Activated T-helper 2 cell treated with anti-CD3 and anti-CD28 coated beads, Interferon-gamma antibody, Interleukin-2, Interleukin-4, amounts not matched to agents 10 μg/mL and 5 μg/mL and 100 μg/mL, durations not matched to agents 14 hours and 24 hours and 36 hours (primary cell): ENCODE measurements around the gene BBS1. TPM values are rescaled to one million over a fixed set of nuclear protein-coding genes. Genes with fewer than 3 reads are reported as not detected.
"Not testable (repeated sequence)": the region's sequence is repeated elsewhere in the genome, so short reads cannot be mapped to it uniquely, and the experiment has no call there.

ENCODE experiments used
- DNase-seq: peaks from one replicate; pipeline ENCODE4 v3.0.0; 2021; ENCODE audit warnings: low spot score
- H3K27ac Mint-ChIP-seq: one replicate; pipeline ENCODE4 v1.8.0; 2021; ENCODE audit warnings: mixed read lengths
- H3K27me3 Mint-ChIP-seq: one replicate; pipeline ENCODE4 v1.8.0; 2021; ENCODE audit warnings: low read depth, mixed read lengths
- H3K36me3 Mint-ChIP-seq: one replicate; pipeline ENCODE4 v1.8.0; 2021; ENCODE audit warnings: low read depth, mixed read lengths
- H3K4me1 Mint-ChIP-seq: one replicate; pipeline ENCODE4 v1.8.0; 2021; ENCODE audit warnings: low read depth, mixed read lengths
- H3K4me3 Mint-ChIP-seq: one replicate; pipeline ENCODE4 v1.8.0; 2021; ENCODE audit warnings: low read depth, mild to moderate bottlenecking, moderate library complexity, mixed read lengths
- H3K9me3 Mint-ChIP-seq: one replicate; pipeline ENCODE4 v1.8.0; 2021; ENCODE audit warnings: mixed read lengths
- intact Hi-C: fragments of 100-400 bp; cut with micrococcal nuclease; formaldehyde crosslinking; loops from one replicate; pipeline ENCODE4 v1.15.1; 2023
- total RNA-seq: library from RNA; stranded (reverse); gene quantifications from 2 replicates; pipeline ENCODE4 v1.2.3, GENCODE V29; 2022

BBS1 gene
- 12.6 and 14.9 TPM in 2 replicates for total RNA-seq

- Mint-ChIP-seq H3K9me3 (no peaks in the 10 kb centered on the region), H3K36me3 (peaks cover 23% of the 10 kb centered on the region), H3K27me3 (no peaks in the 10 kb centered on the region), H3K4me3 (peak within 1 kb of the TSS; percentile 87), H3K27ac (no peak within 1 kb of the TSS), H3K4me1 (peaks cover 10% of the 10 kb centered on the region)
- peak; percentile 74 for DNase-seq
- intact Hi-C loops: no loop called here
Observed at GRCh38 chr11:66510271-66510989, at the start of gene BBS1. BBS1 (plus strand) TSS chr11:66510635; CDS start chr11:66510660, 25 bp downstream.

- H3K4me1 Mint-ChIP-seq: peaks cover 35% of the 10 kb centered on the region
- no peaks in the 10 kb centered on the region for H3K27me3 Mint-ChIP-seq
- no peak for DNase-seq
- intact Hi-C loops: no loop called here
- H3K36me3 Mint-ChIP-seq: peaks cover 13% of the 10 kb centered on the region
- H3K9me3 Mint-ChIP-seq: peaks cover 20% of the 10 kb centered on the region
- H3K4me3 Mint-ChIP-seq: no peak overlapping the region
- H3K27ac Mint-ChIP-seq: no peak overlapping the region
Observed at GRCh38 chr11:66462010-66462409, 48.4 kb upstream of the BBS1 start.

GRCh38 chr11:66462911-66463310, 47.5 kb upstream of the BBS1 start:
- peak overlapping the region; percentile 43 for H3K27ac Mint-ChIP-seq
- H3K9me3 Mint-ChIP-seq: peaks cover 20% of the 10 kb centered on the region
- intact Hi-C loops: no loop called here
- peaks cover 13% of the 10 kb centered on the region for H3K36me3 Mint-ChIP-seq
- no peak for DNase-seq
- no peak overlapping the region for H3K4me3 Mint-ChIP-seq
- H3K27me3 Mint-ChIP-seq: no peaks in the 10 kb centered on the region
- H3K4me1 Mint-ChIP-seq: peaks cover 35% of the 10 kb centered on the region

- H3K27me3 Mint-ChIP-seq, DNase-seq, intact Hi-C loops, H3K27ac Mint-ChIP-seq, H3K4me3 Mint-ChIP-seq: not testable (repeated sequence)
- peaks cover 13% of the 10 kb centered on the region for H3K36me3 Mint-ChIP-seq
- H3K4me1 Mint-ChIP-seq: peaks cover 31% of the 10 kb centered on the region
- peaks cover 20% of the 10 kb centered on the region for H3K9me3 Mint-ChIP-seq
Observed at GRCh38 chr11:66464116-66464515, 46.3 kb upstream of the BBS1 start.

- peaks cover 20% of the 10 kb centered on the region for H3K9me3 Mint-ChIP-seq
- H3K27ac Mint-ChIP-seq: no peak overlapping the region
- no peaks in the 10 kb centered on the region for H3K27me3 Mint-ChIP-seq
- H3K4me1 Mint-ChIP-seq: peaks cover 26% of the 10 kb centered on the region
- DNase-seq: no peak
- no peak overlapping the region for H3K4me3 Mint-ChIP-seq
- H3K36me3 Mint-ChIP-seq: peaks cover 13% of the 10 kb centered on the region
- intact Hi-C loops: no loop called here
Observed at GRCh38 chr11:66464916-66465315, 45.5 kb upstream of the BBS1 start.

- H3K27me3 Mint-ChIP-seq: no peaks in the 10 kb centered on the region
- H3K36me3 Mint-ChIP-seq: peaks cover 15% of the 10 kb centered on the region
- H3K27ac Mint-ChIP-seq: peak overlapping the region; percentile 72
- DNase-seq: no peak
- H3K9me3 Mint-ChIP-seq: peaks cover 20% of the 10 kb centered on the region
- H3K4me1 Mint-ChIP-seq: peaks cover 29% of the 10 kb centered on the region
- intact Hi-C loops: loop anchor here (1.0 kb wide), 2 partner anchors 15 to 26 kb away; partner anchors contain the start of gene DPP3
- H3K4me3 Mint-ChIP-seq: peak overlapping the region; percentile 82
Observed at GRCh38 chr11:66465373-66466224, 44.8 kb upstream of the BBS1 start.

- Mint-ChIP-seq H3K4me3 (peak within 1 kb of the TSS; percentile 91), H3K27ac (peak within 1 kb of the TSS; percentile 81), H3K27me3 (no peaks in the 10 kb centered on the region), H3K4me1 (peaks cover 29% of the 10 kb centered on the region), H3K36me3 (peaks cover 13% of the 10 kb centered on the region), H3K9me3 (peaks cover 18% of the 10 kb centered on the region)
- DNase-seq: peak; percentile 86
- intact Hi-C loops: loop anchor here (1.0 kb wide), 2 partner anchors 14 to 27 kb away; partner anchors contain the start of gene DPP3
Observed at GRCh38 chr11:66466225-66467033, 44.0 kb upstream of the BBS1 start, which contains the start of gene PELI3. PELI3 (plus strand) TSS chr11:66466905; CDS start chr11:66468129, 1,224 bp downstream.

- Mint-ChIP-seq H3K4me1 (peaks cover 27% of the 10 kb centered on the region), H3K9me3 (peaks cover 11% of the 10 kb centered on the region), H3K27ac (peak overlapping the region; percentile 81), H3K27me3 (no peaks in the 10 kb centered on the region), H3K4me3 (peak overlapping the region; percentile 91), H3K36me3 (peaks cover 10% of the 10 kb centered on the region)
- intact Hi-C loops: no loop called here
- DNase-seq: no peak
Observed at GRCh38 chr11:66467034-66467659, 43.3 kb upstream of the BBS1 start.

- H3K4me1 Mint-ChIP-seq: peaks cover 26% of the 10 kb centered on the region
- peaks cover 7% of the 10 kb centered on the region for H3K9me3 Mint-ChIP-seq
- peak overlapping the region; percentile 91 for H3K4me3 Mint-ChIP-seq
- H3K27me3 Mint-ChIP-seq: no peaks in the 10 kb centered on the region
- peaks cover 12% of the 10 kb centered on the region for H3K36me3 Mint-ChIP-seq
- DNase-seq: no peak
- intact Hi-C loops: no loop called here
- peak overlapping the region; percentile 81 for H3K27ac Mint-ChIP-seq
Observed at GRCh38 chr11:66467756-66468155, 42.7 kb upstream of the BBS1 start.

GRCh38 chr11:66468691-66469090, 41.7 kb upstream of the BBS1 start:
- intact Hi-C loops: no loop called here
- H3K36me3 Mint-ChIP-seq: peaks cover 5% of the 10 kb centered on the region
- no peak overlapping the region for H3K27ac Mint-ChIP-seq
- H3K4me3 Mint-ChIP-seq: peak overlapping the region; percentile 91
- no peaks in the 10 kb centered on the region for H3K9me3 Mint-ChIP-seq
- peaks cover 20% of the 10 kb centered on the region for H3K4me1 Mint-ChIP-seq
- H3K27me3 Mint-ChIP-seq: no peaks in the 10 kb centered on the region
- DNase-seq: no peak

GRCh38 chr11:66469441-66469840, 41.0 kb upstream of the BBS1 start:
- intact Hi-C loops: no loop called here

GRCh38 chr11:66470015-66470414, 40.4 kb upstream of the BBS1 start:
- DNase-seq: no peak

More at GRCh38 chr11:66469441-66469840, 41.0 kb upstream of the BBS1 start:
- H3K27me3 Mint-ChIP-seq: no peaks in the 10 kb centered on the region
- no peak overlapping the region for H3K4me3 Mint-ChIP-seq
- peaks cover 10% of the 10 kb centered on the region for H3K36me3 Mint-ChIP-seq
- peaks cover 20% of the 10 kb centered on the region for H3K4me1 Mint-ChIP-seq
- DNase-seq: no peak
- H3K9me3 Mint-ChIP-seq: no peaks in the 10 kb centered on the region
- H3K27ac Mint-ChIP-seq: no peak overlapping the region

More at GRCh38 chr11:66470015-66470414, 40.4 kb upstream of the BBS1 start:
- Mint-ChIP-seq H3K9me3 (no peaks in the 10 kb centered on the region), H3K4me3 (no peak overlapping the region), H3K27me3 (no peaks in the 10 kb centered on the region), H3K4me1 (peaks cover 18% of the 10 kb centered on the region), H3K27ac (peak overlapping the region; percentile 5), H3K36me3 (peaks cover 10% of the 10 kb centered on the region)
- intact Hi-C loops: no loop called here
